Right ventricle myocardium superior (tissue), 1 donor: ENCODE results near the gene NDOR1. TPM values are rescaled to one million over a fixed set of nuclear protein-coding genes. Genes with fewer than 3 reads are reported as not detected.
"Not testable (repeated sequence)": the region's sequence is repeated elsewhere in the genome, so short reads cannot be mapped to it uniquely, and the experiment has no call there.

Experiments used
- ATAC-seq: fragments of 200-7000 bp; cut with Tn5 transposase; one replicate; pipeline ENCODE4 v1.9.1; 2020; ENCODE audit warnings: mild to moderate bottlenecking; ENCODE audit not compliant: poor library complexity
- DNase-seq: peaks from one replicate; pipeline ENCODE4 v3.0.0-alpha.2; 2020
- intact Hi-C: fragments of 100-400 bp; cut with DNase I; formaldehyde crosslinking; loops from one replicate; pipeline ENCODE4 v1.11.2; 2022
- total RNA-seq: library from RNA; stranded (reverse); fragmentation: NEBNext Ultra II Directional; extraction: Animal tissue kit (Norgen Biotek cat#: 25700); gene quantifications from one replicate; pipeline ENCODE4 v1.2.1, GENCODE V29; 2021
- donor health status: DM: no; HTN: yes; CAD: no; lungs with severe emphysema.

NDOR1 gene
- total RNA-seq, 1 donor from 2014 or later = 5.5 TPM

DNA sequence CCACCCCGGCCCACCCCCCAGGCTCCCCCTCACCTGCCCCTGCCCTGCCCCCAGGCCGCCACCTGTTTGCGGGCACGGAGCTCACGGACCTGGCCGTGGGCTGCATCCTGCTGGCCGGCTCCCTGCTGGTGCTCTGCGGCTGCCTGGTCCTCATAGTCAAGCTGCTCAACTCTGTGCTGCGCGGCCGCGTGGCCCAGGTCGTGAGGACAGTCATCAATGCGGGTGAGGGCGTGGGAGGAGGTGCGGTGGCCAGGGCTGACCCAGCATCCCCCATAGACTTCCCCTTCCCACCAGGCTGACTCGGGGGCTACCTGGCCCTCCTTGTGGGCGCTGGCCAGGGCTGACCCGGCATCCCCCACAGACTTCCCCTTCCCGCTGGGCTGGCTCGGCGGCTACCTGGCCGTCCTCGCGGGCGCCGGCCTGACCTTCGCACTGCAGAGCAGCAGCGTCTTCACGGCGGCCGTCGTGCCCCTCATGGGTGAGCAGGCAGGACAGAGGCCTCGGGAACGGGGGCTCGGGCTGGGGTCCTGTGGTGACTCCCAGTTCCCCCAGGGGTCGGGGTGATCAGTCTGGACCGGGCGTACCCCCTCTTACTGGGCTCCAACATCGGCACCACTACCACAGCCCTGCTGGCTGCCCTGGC lies 28.7 kb downstream of the NDOR1 start:
- DNase-seq (no peak), ATAC-seq (no peak)
- intact Hi-C loops = no loop called here

DNA sequence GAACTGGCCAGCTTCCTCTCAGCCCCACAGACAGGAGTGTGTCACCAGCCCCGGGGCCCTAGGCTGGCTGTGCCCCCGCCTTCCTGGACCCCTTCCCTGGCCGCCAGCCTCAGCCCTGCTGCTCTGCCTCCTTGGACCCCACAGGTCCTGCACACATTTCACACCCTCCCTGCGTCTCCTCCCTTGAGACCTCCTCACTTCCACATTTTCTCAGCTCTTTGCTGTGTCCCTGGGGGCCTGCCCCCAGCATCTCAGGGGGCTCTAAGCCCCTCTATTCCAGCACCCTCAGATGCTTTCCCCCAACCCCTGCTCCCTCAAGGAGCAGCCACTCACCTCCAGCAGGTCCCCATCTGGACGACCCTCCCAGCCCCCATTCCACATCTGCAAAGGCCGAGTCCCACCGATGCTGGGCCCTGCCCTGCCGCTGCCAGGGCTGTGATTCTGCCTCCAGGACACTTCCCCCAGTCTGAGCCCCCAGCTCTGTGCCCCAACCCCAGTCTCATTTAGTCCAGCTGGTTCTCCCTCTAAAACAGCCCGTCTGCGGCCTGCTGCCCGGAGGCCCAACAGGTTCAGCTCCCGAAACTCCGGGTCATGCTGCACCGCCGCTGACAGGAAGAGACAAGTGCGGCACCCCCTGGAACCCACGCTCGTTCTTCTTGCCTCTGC lies 29.4 kb downstream of the NDOR1 start:
- no peak for ATAC-seq
- intact Hi-C loops = no loop called here
- DNase-seq = no peak

DNA sequence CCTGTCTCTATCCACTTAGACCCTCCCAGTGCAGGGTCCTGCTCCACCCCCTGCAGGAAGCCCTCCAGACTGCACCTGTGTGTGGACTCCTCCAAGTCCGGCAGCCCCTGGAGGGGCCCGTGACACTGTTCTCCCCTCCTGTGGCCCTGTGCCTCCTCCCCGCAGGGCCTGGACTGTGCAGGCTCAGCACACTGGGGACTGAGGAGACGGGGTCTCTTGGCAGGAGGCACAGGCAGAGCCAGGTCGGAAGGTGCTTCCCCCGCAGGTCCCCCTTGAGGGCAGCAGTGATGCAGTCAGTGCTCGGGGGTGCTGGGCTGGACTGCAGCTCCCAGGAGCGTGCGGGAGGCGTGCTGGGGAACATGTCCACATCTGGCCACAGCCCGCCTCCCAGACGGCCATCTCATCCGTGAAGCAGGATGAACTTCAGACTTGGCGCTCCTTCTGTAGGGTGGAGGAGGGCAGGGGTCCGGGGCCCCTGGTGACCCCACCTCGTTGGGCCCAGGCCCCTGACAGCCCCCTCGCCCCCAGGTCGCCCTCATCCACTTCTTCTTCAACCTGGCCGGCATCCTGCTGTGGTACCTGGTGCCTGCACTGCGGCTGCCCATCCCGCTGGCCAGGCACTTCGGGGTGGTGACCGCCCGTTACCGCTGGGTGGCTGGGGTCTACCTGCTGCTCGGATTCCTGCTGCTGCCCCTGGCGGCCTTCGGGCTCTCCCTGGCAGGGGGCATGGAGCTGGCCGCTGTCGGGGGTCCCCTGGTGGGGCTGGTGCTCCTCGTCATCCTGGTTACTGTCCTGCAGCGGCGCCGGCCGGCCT lies 30.1 kb downstream of the NDOR1 start:
- DNase-seq = no peak
- intact Hi-C loops = no loop called here
- ATAC-seq = no peak

DNA sequence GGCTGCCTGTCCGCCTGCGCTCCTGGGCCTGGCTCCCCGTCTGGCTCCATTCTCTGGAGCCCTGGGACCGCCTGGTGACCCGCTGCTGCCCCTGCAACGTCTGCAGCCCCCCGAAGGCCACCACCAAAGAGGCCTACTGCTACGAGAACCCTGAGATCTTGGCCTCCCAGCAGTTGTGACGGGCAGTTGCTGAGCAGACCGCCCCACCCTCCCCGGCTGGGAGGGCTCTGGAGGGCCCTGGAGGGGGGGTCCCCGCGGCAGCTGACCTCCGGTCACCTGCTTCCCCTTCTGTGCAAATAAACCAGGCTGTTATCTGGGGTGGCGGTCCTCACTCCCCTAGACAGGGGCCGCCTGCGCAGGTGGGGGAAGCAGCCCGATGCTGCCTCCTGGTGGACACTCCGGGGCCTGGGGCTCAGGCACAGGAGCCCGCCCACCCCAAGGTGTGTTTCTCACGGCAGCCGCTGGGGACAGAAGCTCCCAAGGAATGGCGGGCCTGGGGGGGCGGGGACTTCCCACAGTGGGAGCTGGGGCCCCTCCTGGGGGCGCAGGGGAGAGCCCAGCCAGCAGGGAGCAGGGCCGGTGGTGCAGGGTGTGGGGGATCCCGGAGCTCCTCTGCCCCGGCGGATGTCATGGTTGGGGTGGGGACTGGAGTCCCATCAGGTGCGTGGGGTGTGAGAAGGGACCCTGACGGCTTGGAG lies 30.9 kb downstream of the NDOR1 start:
- intact Hi-C loops = no loop called here
- DNase-seq (peak; percentile 92), ATAC-seq (peak; percentile 52)

DNA sequence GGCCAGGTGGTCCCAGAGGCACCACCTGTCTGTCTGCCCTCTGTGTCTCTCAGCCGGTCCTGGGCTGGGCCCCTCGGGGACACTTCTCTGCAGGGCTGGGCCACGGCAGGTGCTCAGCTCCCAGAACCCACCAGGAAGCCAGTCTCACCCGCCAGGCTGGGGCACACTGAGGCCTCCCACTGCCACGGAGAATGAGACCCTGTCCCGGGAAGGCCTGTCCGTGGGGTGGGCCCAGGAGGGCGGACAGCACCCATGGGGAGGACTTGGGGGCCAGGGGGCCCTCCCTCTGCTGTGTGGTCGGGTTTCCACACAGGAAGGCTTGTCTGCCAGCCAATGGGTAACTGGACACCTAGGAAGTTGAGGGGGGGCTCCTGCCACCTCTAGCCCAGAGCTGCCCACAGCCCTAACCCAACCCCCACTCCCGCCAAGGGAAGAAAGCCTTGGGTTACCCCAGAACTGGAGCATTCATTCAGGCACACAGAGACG lies 31.5 kb downstream of the NDOR1 start:
- DNase-seq (no peak), ATAC-seq (no peak)
- intact Hi-C loops = no loop called here

DNA sequence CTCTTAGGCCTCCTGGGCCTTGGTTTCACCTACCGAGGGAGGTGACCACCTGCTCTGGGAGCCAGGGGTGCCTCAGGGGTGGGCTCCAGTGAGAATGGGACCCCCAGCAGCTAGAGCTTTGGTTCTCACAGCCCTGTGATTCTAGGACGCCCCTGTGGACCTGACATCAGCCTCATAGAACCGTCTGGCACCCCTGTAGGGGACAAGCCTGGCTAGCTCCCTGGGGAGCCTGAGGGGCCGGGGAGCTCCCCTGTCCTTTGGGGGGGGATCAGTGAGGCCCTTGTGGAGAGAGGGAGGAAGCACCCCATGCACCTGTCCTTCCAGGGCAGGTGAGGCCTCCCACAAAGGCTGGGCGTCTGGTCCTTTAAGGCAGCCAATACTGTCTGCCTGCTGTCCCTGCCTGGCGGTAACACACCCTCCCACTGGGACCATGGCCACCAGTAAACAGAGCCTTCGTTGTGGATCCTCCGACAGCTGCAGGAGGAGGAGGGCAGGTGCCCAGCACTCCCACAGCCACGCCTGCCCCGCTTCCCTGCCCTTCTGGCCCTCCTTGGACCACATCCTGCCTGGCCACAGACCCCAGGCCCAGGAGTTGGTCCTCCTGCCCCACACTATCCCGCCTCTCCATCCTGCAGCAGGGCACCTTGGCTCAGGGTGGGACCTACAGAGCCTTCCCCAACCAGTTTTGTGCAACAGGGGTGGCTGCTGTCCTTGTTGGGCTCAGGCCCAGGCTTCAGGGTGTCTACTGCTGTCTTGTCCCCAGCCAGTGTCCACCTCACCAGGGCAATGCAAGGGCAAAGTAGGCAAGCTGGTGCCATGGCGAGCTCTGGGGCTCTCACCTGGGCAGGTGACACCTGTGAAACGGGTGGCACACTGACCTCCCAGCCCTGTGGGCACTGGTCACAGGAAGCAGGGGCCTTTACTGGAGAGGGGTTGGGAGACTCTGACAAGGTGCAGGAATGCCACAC lies 32.5 kb downstream of the NDOR1 start:
- intact Hi-C loops = no loop called here
- DNase-seq = no peak
- ATAC-seq = no peak

DNA sequence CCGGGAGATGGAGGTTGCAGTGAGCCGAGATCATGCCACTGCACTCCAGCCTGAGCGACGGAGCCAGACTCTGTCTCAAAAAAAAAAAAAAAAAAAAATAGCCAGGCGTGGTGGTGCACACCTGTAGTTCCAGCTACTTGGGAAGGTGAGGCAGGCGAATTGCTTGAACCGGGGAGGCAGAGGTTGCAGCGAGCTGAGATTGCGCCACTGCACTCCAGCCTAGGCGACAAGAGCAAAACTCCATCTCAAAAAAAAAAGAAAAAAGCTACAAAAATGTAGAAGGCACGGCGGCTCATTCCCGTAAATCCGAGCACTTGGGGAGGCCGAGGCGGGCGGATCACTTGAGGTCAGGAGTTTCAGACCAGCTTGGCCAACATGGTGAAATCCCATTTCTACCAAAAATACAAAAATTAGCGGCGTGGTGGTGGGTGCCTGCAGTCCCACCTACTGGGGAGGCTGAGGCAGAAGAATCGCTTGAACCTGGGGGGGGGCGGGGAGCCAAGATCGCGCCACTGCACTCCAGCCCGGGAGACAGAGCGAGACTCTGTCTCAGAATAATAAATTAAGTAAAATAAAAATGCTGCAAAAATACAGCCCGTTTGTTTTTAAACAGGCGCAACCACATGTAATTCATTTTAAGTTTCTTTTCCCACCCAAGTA lies 34.2 kb downstream of the NDOR1 start:
- DNase-seq, ATAC-seq, intact Hi-C loops: not testable (repeated sequence)

DNA sequence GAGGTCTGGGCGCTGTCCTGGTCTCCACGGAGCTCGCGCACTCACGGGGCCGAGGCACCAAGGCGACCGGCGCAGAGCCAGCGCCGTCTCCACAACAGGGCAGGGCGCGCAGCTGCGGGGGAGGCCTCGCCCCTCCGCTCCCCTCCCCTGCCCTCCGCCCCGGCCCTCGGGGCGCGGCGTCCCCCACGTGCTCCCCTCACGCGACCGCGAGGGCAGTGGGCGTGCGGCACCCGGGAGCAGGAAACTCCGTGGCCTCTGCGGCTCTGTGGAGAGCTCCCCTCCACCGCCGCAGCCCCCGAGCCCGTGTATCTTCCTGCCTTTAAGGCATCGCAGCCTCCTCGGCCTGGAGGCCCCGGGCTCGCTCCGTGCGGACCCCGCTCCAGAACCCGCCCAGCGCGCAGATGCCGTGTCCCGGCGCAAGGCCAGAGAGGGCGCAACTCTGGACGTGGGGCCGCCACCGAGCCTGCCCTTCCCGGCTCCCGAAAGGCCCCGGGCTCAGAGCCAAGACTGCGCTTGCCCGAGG lies 34.9 kb downstream of the NDOR1 start:
- peak; percentile 67 for ATAC-seq
- intact Hi-C loops = no loop called here
- peak; percentile 90 for DNase-seq

DNA sequence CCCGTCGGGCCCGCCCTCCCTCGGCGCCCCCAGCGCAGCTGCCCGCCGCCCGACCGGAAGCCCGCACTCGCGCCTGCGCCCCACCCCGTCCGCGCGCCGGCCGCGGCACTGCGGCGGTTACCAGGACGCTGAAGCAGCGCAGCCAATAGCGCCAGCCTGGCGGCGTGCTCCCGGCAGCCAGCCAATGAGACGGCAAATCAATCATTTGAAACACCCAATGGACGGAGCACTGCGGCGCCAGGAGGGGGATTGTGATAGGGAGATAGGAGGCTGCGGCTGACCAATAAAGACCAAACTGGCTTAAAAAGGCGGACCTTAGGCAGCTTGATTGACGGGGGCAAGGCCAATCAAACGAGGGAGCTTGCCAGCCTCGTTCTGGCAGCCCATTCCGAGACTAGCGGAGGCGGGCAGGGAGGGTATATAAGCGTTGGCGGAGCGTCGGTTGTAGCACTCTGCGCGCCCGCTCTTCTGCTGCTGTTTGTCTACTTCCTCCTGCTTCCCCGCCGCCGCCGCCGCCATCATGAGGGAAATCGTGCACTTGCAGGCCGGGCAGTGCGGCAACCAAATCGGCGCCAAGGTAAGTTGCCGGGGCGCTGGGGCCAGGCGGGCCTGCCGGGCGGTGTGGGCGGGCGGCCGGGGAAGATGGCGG lies 35.5 kb downstream of the NDOR1 start, which contains the start of gene TUBB4B:
TUBB4B (plus strand) TSS at position 447 of the 649 bp plus-strand sequence; CDS start at position 521, 74 bp downstream.
- peak; percentile 87 for ATAC-seq

DNA sequence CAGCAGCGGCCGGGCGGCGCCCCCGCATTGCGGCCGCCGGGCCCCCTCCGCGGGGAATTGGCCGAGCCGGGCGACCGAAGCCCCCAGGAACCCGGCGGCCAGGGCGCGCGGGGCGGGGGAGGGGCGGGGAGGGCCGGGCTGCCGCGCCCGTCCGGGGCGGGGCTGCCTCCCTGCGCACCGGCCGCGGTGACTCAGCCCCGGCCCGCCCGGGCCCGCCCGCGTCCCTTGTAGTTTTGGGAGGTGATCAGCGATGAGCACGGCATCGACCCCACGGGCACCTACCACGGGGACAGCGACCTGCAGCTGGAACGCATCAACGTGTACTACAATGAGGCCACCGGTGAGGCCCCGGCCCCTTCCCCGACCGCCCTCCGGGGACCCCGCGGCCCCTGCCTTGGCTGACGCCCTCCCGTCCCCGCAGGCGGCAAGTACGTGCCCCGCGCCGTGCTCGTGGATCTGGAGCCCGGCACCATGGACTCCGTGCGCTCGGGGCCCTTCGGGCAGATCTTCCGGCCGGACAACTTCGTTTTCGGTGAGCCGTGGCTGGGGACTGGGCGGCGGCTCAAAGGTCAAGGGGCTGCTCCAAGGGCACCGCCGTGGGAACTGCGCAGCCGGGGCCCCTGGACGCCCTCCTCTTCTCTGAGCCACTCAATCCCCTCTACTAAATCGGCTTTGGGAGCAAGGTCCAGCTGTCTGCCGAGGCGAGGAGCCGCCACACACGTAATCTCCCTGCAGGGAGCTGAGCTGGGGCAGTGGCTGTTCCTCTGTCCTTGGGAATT lies 36.2 kb downstream of the NDOR1 start:
- DNase-seq (peak; percentile 79), ATAC-seq (no peak)
- intact Hi-C loops = no loop called here

More for the DNA sequence above, 35.5 kb downstream of the NDOR1 start, which contains the start of gene TUBB4B:
- intact Hi-C loops = no loop called here
- DNase-seq = peak; percentile 100

DNA sequence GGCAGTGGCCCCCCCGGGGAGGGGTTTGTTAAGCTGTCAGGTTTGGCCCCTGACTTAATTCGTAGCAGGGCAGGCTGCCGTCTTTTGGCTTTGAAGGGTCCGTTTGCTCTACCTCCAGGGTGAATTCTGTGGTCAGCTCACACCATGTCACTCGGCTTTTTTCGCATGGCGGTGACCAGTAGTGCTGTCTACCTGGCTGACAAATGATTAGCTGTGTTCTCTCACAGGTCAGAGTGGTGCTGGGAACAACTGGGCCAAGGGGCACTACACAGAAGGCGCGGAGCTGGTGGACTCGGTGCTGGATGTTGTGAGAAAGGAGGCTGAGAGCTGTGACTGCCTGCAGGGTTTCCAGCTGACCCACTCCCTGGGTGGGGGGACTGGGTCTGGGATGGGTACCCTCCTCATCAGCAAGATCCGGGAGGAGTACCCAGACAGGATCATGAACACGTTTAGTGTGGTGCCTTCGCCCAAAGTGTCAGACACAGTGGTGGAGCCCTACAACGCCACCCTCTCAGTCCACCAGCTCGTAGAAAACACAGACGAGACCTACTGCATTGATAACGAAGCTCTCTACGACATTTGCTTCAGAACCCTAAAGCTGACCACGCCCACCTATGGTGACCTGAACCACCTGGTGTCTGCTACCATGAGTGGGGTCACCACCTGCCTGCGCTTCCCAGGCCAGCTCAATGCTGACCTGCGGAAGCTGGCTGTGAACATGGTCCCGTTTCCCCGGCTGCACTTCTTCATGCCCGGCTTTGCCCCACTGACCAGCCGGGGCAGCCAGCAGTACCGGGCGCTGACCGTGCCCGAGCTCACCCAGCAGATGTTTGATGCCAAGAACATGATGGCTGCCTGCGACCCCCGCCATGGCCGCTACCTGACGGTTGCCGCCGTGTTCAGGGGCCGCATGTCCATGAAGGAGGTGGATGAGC lies 37.0 kb downstream of the NDOR1 start:
- ATAC-seq (no peak), DNase-seq (no peak)
- intact Hi-C loops = no loop called here

DNA sequence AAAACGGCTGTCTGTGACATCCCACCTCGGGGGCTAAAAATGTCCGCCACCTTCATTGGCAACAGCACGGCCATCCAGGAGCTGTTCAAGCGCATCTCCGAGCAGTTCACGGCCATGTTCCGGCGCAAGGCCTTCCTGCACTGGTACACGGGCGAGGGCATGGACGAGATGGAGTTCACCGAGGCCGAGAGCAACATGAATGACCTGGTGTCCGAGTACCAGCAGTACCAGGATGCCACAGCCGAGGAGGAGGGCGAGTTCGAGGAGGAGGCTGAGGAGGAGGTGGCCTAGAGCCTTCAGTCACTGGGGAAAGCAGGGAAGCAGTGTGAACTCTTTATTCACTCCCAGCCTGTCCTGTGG lies 37.7 kb downstream of the NDOR1 start:
- ATAC-seq, intact Hi-C loops, DNase-seq: not testable (repeated sequence)

DNA sequence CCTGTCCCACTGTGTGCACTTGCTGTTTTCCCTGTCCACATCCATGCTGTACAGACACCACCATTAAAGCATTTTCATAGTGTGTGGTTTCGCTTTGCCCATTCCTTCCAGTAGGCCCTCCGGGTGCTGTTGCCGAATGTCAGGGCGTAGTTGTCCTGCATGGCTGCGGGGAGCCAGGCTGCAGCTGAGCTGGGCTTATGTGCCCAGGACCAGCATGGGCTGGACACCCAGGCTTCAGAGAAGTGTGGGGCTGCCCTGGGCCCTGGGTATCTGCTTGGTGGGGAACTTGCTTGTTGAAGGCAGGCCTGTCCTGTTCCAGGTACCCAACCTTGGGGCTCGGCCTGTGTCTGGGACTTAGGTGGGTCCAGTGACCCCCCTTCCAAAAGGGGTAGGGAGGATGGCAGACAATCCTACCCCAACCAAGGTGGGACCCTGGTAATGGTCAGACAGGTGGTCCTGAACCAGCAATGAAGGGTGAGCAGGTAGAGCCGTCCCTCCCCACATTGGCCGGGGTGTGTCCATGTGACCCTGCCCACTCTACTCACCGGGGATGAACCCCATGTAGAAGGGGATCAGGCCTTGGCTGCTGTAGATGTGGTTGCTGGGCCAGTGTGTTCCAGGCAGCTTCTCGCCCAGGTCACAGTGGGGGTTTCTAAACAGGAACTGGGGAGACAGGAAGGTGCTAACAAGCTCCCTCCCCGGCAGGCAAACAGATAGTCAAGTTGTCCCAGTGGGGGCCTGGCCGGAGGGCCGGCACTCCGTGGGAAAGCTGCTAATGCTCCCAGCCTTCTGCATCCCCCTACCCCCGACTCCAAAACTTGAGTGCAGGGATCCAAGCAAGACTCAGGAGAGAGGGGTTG lies 38.4 kb downstream of the NDOR1 start:
- ATAC-seq = no peak
- intact Hi-C loops = no loop called here
- no peak for DNase-seq
